Measurements from ENCODE around the gene TBC1D19. TPM values are rescaled to one million over a fixed set of nuclear protein-coding genes. Genes with fewer than 3 reads are reported as not detected.

The TBC1D19 gene
- total and polyA plus RNA-seq, 9 of the 15 experiments (the other 6 are each of a cell fraction or from before 2014, with no cell fraction given): 0.73 to 5.6 (median 3.7) TPM

GRCh38 chr4:26782168-26782829 lies 198.4 kb downstream of the TBC1D19 start (continued):
- TF ChIP-seq RBM39 (optimal IDR thresholded peaks at IDR 0.05; ENCODE audit: low read depth, low read length): no peak
- TF ChIP-seq MIER1 (IDR thresholded peaks at IDR 0.05; ENCODE audit: low read depth): no peak
- no peak for TF ChIP-seq E2F3 (CRISPR knock-in tag; IDR thresholded peaks at IDR 0.05)
- TF ChIP-seq IRF9 (tag; IDR thresholded peaks at IDR 0.05): no peak
- TF ChIP-seq ETS1 (conservative IDR thresholded peaks at IDR 0.05; ENCODE audit: control insufficient read depth, low read depth, low read length): no peak
- no peak for TF ChIP-seq CHD1 (IDR thresholded peaks at IDR 0.05; ENCODE audit: low read length)
- TF ChIP-seq STAT5A (IDR thresholded peaks at IDR 0.05; ENCODE audit: borderline replicate concordance, low read length): peak; percentile 80; the same call in 1 of the 2 replicates
- TF ChIP-seq CGGBP1 (CRISPR knock-in tag; IDR thresholded peaks at IDR 0.05): no peak
- TF ChIP-seq E2F6 (IDR thresholded peaks at IDR 0.05; ENCODE audit: borderline replicate concordance in 1 of 2, extremely low read depth in 1 of 2, insufficient read depth in 1 of 2, insufficient read length in 1 of 2, low read depth in 1 of 2, low read length in 1 of 2, poor library complexity in 1 of 2, severe bottlenecking in 1 of 2): no peak
- TF ChIP-seq SPI1 (IDR thresholded peaks at IDR 0.05; ENCODE audit: borderline replicate concordance, low read depth, low read length): no peak
- TF ChIP-seq NFYB (IDR thresholded peaks at IDR 0.05; ENCODE audit: extremely low read depth, insufficient read length): no peak
- no peak for TF ChIP-seq CBX1 (IDR thresholded peaks at IDR 0.05; ENCODE audit: low read depth)
- no peak for TF ChIP-seq NR1H2 (CRISPR knock-in tag; IDR thresholded peaks at IDR 0.05)
- TF ChIP-seq ZNF655 (CRISPR knock-in tag; IDR thresholded peaks at IDR 0.05): no peak
- no peak for TF ChIP-seq ELK3 (CRISPR knock-in tag; IDR thresholded peaks at IDR 0.05)
- no peak for TF ChIP-seq RFX1 (IDR thresholded peaks at IDR 0.05)
- no peak for TF ChIP-seq ZNF75A (CRISPR knock-in tag; IDR thresholded peaks at IDR 0.05)
